SK-N-SH (cell line): ENCODE data around the gene FIGN. TPM values are rescaled to one million over a fixed set of nuclear protein-coding genes. Genes with fewer than 3 reads are reported as not detected.

ENCODE experiments used
- CTCF ChIA-PET: fragments of 300-600, 350-600 bp; formaldehyde crosslinking; extraction: SDS; loops from one replicate; lab custom pipeline; 2021; lab: Yijun Ruan, JAX
- POLR2A ChIA-PET: fragments of 350-600 bp; sonication (Branson Sonifier 250); formaldehyde crosslinking; extraction: SDS; loops from one replicate; lab custom pipeline; 2020; ENCODE audit warnings: antibody characterized with exemption, inconsistent platforms; lab: Yijun Ruan, JAX
- DNase-seq: peaks from one replicate; pipeline ENCODE4 v3.0.0; 2012
- H2AFZ ChIP-seq: fragments of 200-600 bp; sonication (generic); 2 replicates; pipeline ENCODE4 v1.8.1; 2016; ENCODE audit warnings: antibody characterized with exemption, mild to moderate bottlenecking, low read depth
- H3F3A ChIP-seq: fragments of 200-600 bp; sonication (generic); replicated peaks from 2 replicates; pipeline ENCODE3; 2016; ENCODE audit warnings: antibody characterized with exemption, mild to moderate bottlenecking; ENCODE audit not compliant: insufficient read depth
- H3K27ac ChIP-seq, 2 experiments: fragments of 200-500 bp in 1 of 2; fragments of 200-600 bp in 1 of 2; sonication (Bioruptor generic) in 1 of 2; sonication (generic), shearing (Covaris generic) in 1 of 2; 2 replicates each; pipeline versions ENCODE4 v1.5.1 to v1.6.1; 2014 to 2016; ENCODE audit warnings: low read depth in 2 of 2, inconsistent platforms in 1 of 2, low read length in 1 of 2, mild to moderate bottlenecking in 1 of 2, mixed read lengths in 1 of 2
- H3K27me3 ChIP-seq: fragments of 200-600 bp; sonication (generic), shearing (Covaris generic); 2 replicates; pipeline ENCODE4 v1.6.1; 2016; ENCODE audit warnings: mixed run types; ENCODE audit not compliant: insufficient read depth
- H3K36me3 ChIP-seq, 2 experiments: fragments of 200-500 bp in 1 of 2; fragments of 200-600 bp in 1 of 2; sonication (Bioruptor generic) in 1 of 2; sonication (generic) in 1 of 2; replicated peaks in 1 of 2; 2 replicates each; pipeline versions ENCODE3 to v1.5.1; 2014 to 2016; ENCODE audit warnings: low read length in 1 of 2, mild to moderate bottlenecking in 1 of 2; ENCODE audit not compliant: insufficient read depth in 2 of 2, control insufficient read depth in 1 of 2
- H3K4me1 ChIP-seq, 2 experiments: fragments of 200-500 bp in 1 of 2; fragments of 200-600 bp in 1 of 2; sonication (Bioruptor generic) in 1 of 2; sonication (generic), shearing (Covaris generic) in 1 of 2; 2 replicates each; pipeline versions ENCODE4 v1.5.1 to v1.6.1; 2014 to 2016; ENCODE audit warnings: low read depth in 1 of 2, low read length in 1 of 2, mixed run types in 1 of 2; ENCODE audit not compliant: insufficient read depth in 2 of 2, control insufficient read depth in 1 of 2
- H3K4me2 ChIP-seq: fragments of 200-600 bp; sonication (generic), shearing (Covaris generic); 2 replicates; pipeline ENCODE4 v1.6.1; 2017; ENCODE audit warnings: mixed run types
- H3K4me3 ChIP-seq, 2 experiments: fragments of 200-500 bp in 1 of 2; fragments of 200-600 bp in 1 of 2; sonication (Bioruptor generic) in 1 of 2; sonication (generic), shearing (Covaris generic) in 1 of 2; 2 replicates each; pipeline versions ENCODE4 v1.5.1 to v1.8.1; 2014 to 2016; ENCODE audit warnings: low read depth in 2 of 2, inconsistent platforms in 1 of 2, low read length in 1 of 2, mild to moderate bottlenecking in 1 of 2, mixed read lengths in 1 of 2, moderate library complexity in 1 of 2
- H3K79me2 ChIP-seq: fragments of 200-600 bp; sonication (generic); 2 replicates; pipeline ENCODE4 v1.8.1; 2017; ENCODE audit warnings: mild to moderate bottlenecking; ENCODE audit not compliant: insufficient read depth
- H3K9ac ChIP-seq: fragments of 200-600 bp; sonication (generic); 2 replicates; pipeline ENCODE4 v1.6.1; 2017; ENCODE audit warnings: mixed run types
- H3K9me2 ChIP-seq: fragments of 200-600 bp; sonication (generic); 2 replicates; pipeline ENCODE4 v1.6.1; 2017; ENCODE audit warnings: mixed run types
- H3K9me3 ChIP-seq: fragments of 200-600 bp; sonication (generic); 2 replicates; pipeline ENCODE4 v1.6.1; 2017; ENCODE audit warnings: mixed run types, mild to moderate bottlenecking, moderate library complexity
- H4K20me1 ChIP-seq: fragments of 200-600 bp; sonication (generic); 2 replicates; pipeline ENCODE4 v1.6.1; 2017; ENCODE audit warnings: mild to moderate bottlenecking, mixed run types; ENCODE audit not compliant: insufficient read depth
- FOSL2 ChIP-seq: IDR thresholded peaks from 2 replicates; pipeline ENCODE4 v1.4.0; 2012; ENCODE audit warnings: low read depth, mild to moderate bottlenecking, moderate library complexity, borderline replicate concordance
- FOXJ3 ChIP-seq: sonication (generic); formaldehyde crosslinking; IDR thresholded peaks from 2 replicates; pipeline ENCODE4 v1.5.1; 2020; ENCODE audit warnings: mild to moderate bottlenecking, missing genetic modification reagents
- FOXM1 ChIP-seq: IDR thresholded peaks from 2 replicates; pipeline ENCODE4 v1.4.0; 2012; ENCODE audit warnings: low read depth, mild to moderate bottlenecking
- GATA2 ChIP-seq: sonication (generic); formaldehyde crosslinking; IDR thresholded peaks from 2 replicates; pipeline ENCODE4 v1.5.0; 2020; ENCODE audit warnings: mild to moderate bottlenecking, missing genetic modification reagents
- IRF3 ChIP-seq: fragments of 150-350 bp; IDR thresholded peaks from 2 replicates; pipeline ENCODE4 v1.6.1; 2016; ENCODE audit warnings: mild to moderate bottlenecking, low read depth, low read length
- MEF2A ChIP-seq: IDR thresholded peaks from 2 replicates; pipeline ENCODE4 v1.4.0; 2012; ENCODE audit warnings: low read depth, borderline replicate concordance
- MXI1 ChIP-seq: IDR thresholded peaks from 2 replicates; pipeline ENCODE4 v1.6.1; 2012; ENCODE audit warnings: mild to moderate bottlenecking, low read depth, low read length, improper control_type of control experiment
- POLR2AphosphoS5 ChIP-seq: IDR thresholded peaks from 2 replicates; pipeline ENCODE4 v1.6.1; 2012; ENCODE audit warnings: low read depth, low read length
- REST ChIP-seq: IDR thresholded peaks from 2 replicates; pipeline ENCODE4 v1.6.1; 2012; ENCODE audit warnings: mild to moderate bottlenecking, low read depth, low read length, moderate library complexity
- RXRA ChIP-seq: IDR thresholded peaks from 2 replicates; pipeline ENCODE4 v1.4.0; 2012; ENCODE audit warnings: low read depth, mild to moderate bottlenecking, borderline replicate concordance
- WGBS: methylation state at CpG from one replicate; pipeline ENCODE4 v1.1.6; 2017; ENCODE audit warnings: low lambda C conversion rate; 5-methylcytosine and 5-hydroxymethylcytosine counted together
- polyA plus RNA-seq, 3 experiments: library from polyadenylated mRNA; depleted of rRNA; stranded (reverse); fragments of >200 nt; gene quantifications; 2 replicates each; pipeline ENCODE4 v1.2.3, GENCODE V29; 2012

Gene FIGN
- polyA plus RNA-seq, 1 of the 3 experiments (the other 2 are of a cell fraction) = 0.74 TPM

- peak; percentile 63; the same call in 1 of the 2 replicates for TF ChIP-seq MXI1
- TF ChIP-seq FOXM1 = no peak
- no peaks in the 10 kb centered on the region for H3K27me3 ChIP-seq
- 19% methylated on average over 15 of the region's 15 CpGs for WGBS
- peaks cover 23% of the 10 kb centered on the region; the same call in 1 of the 2 replicates for H3K79me2 ChIP-seq
- H3K4me1 ChIP-seq = peaks cover 0 to 9% of the 10 kb centered on the region in 2 experiments; a peak in 2 of 4 replicates
- H3K9ac ChIP-seq = peak overlapping the region; percentile 51; the same call in 1 of the 2 replicates
- no peaks in the 10 kb centered on the region for H3K36me3 ChIP-seq
- H4K20me1 ChIP-seq = no peaks in the 10 kb centered on the region
- POLR2A ChIA-PET = interaction anchor here (0.8 kb wide), 1 partner anchor 10 kb away, joined by 3 read pairs; no protein-coding TSS in a partner anchor
- H3K27ac ChIP-seq = peak overlapping the region; percentile 21 to 89
- no peaks in the 10 kb centered on the region for H3K9me2 ChIP-seq
- peaks cover 8% of the 10 kb centered on the region for H3F3A ChIP-seq
- H3K4me3 ChIP-seq = peak overlapping the region; percentile 67 to 75
- DNase-seq = peak; percentile 21
- H3K4me2 ChIP-seq = peak overlapping the region; percentile 79
- H2AFZ ChIP-seq = peak overlapping the region; percentile 75; the same call in 1 of the 2 replicates
- no peaks in the 10 kb centered on the region for H3K9me3 ChIP-seq
- CTCF ChIA-PET = interaction anchor here (0.8 to 1.3 kb wide), 3 partner anchors 11 to 346 kb away, joined by 3 to 4 read pairs (median 3); no protein-coding TSS in a partner anchor
These were observed 2.4 kb downstream of the FIGN start for GRCh38 chr2:163733301-163733938.

GRCh38 chr2:163732727-163733126 is 3.1 kb downstream of the FIGN start:
- ChIA-PET CTCF (interaction anchor here (0.7 to 1.7 kb wide), 4 partner anchors 17 to 550 kb away, joined by 3 to 5 read pairs (median 4); no protein-coding TSS in a partner anchor), POLR2A (interaction anchor here (0.8 kb wide), 1 partner anchor 9 kb away, joined by 3 read pairs; no protein-coding TSS in a partner anchor)
- peak overlapping the region; percentile 51; the same call in 1 of the 2 replicates for H3K9ac ChIP-seq
- peaks cover 23% of the 10 kb centered on the region; the same call in 1 of the 2 replicates for H3K79me2 ChIP-seq
- WGBS = 40% methylated on average over 4 of the region's 4 CpGs
- no peak for TF ChIP-seq GATA2
- TF ChIP-seq POLR2AphosphoS5 = no peak
- no peak for TF ChIP-seq FOXJ3 (CRISPR knock-in tag)
- TF ChIP-seq IRF3 = no peak
- no peak for TF ChIP-seq FOSL2
- no peak for TF ChIP-seq RXRA
- TF ChIP-seq FOXM1 = no peak
- no peak for TF ChIP-seq REST
- no peak for TF ChIP-seq MEF2A
- H3K9me3 ChIP-seq = no peaks in the 10 kb centered on the region
- H3K36me3 ChIP-seq = no peaks in the 10 kb centered on the region
- H3K27me3 ChIP-seq = no peaks in the 10 kb centered on the region
- peaks cover 8% of the 10 kb centered on the region for H3F3A ChIP-seq
- H3K27ac ChIP-seq = peak overlapping the region; percentile 21 to 89; a peak in 3 of 4 replicates
- H3K4me3 ChIP-seq = peak overlapping the region; percentile 67 to 75; a peak in 2 of 4 replicates
- H3K4me1 ChIP-seq = peaks cover 0 to 9% of the 10 kb centered on the region in 2 experiments; a peak in 2 of 4 replicates
- H4K20me1 ChIP-seq = no peaks in the 10 kb centered on the region
- no peaks in the 10 kb centered on the region for H3K9me2 ChIP-seq
- no peak for DNase-seq
- peak overlapping the region; percentile 79 for H3K4me2 ChIP-seq
- peak overlapping the region; percentile 75 for H2AFZ ChIP-seq
